Daoy (cell line): ENCODE measurements around the gene RNF187. TPM values are rescaled to one million over a fixed set of nuclear protein-coding genes. Genes with fewer than 3 reads are reported as not detected.

Source experiments
- DNase-seq: peaks from one replicate; pipeline ENCODE4 v3.0.0-alpha.2; 2015; ENCODE audit warnings: low read depth
- total RNA-seq: library from RNA; depleted of rRNA; stranded (reverse); fragments of >200 nt; shearing (Covaris generic); gene quantifications from 2 replicates; pipeline ENCODE4 v1.2.3, GENCODE V29; 2014; rRNA removed

Gene RNF187
- total RNA-seq, 1 experiment from 2014 or later = 40.5 TPM

DNA sequence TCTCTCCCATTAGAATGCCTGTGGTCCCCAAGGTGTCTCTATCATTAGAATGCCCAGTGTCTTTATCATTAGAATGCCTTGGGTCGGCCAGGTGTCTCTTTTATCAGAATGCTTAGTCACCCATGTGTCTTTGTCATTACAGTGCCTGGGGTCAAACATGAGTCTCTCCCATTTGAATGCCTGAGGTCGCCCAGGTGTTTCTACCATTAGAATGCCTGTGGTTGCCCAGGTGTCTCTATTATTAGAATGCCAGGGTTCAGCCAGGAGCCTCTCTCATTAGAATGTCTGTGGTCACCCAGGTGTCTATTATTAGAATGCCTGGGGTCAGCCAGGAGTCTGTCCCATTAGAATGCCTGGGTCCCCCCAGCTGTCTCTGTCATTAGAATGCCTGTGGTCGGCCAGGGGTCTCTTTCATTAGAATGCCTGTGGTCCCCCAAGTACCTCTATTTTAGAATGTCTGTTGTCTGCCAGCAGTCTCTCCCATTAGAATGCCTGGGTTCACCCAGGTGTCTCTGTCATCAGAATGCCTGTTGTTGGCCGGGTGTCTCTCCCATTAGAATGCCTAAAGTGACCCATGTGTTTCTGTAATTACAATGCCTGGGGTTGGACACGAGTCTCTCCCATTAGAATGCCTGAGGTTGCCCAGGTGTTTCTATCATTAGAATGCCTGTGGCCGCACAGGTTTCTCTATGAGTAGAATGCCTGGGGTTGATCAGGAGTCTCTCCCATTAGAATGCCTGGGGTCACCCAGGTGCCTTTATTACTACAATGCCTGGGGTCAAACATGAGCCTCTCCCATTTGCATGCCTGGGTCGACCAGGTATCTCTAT, 57.1 kb downstream of the RNF187 start:
- no peak for DNase-seq

DNA sequence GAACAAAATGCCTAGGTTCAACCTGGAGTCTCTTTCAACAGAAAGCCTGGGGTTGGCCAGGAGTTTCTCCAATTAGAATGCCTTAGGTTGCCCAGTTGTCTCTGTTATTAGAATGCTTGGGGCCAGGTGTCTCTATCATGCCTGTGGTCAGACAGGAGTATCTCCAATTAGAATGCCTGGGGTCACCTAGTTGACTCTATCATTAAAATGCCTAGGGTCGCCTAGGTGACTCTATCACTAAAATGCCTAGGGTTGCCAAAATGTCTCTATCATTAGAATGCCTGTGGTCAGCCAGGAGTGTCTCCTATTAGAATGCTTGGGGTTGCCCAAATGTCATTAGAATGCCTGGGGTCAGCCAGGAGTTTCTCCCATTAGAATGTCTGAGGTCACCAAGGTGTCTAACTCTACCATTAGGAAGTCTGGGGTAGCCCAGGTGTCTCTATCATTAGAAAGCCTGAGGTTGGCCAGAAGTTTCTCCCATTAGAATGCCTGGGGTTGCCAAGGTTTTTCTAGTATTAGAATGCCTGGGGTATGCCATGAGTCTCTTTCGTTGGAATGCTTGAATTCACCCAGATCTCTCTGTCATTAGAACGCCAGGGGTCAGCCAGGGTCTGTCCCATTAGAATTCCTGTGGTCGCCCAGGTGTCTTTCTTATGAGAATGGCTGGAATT, 57.9 kb downstream of the RNF187 start:
- no peak for DNase-seq

Other genes with a start within 250 kb of the RNF187 start
- gene TRIM11, start 80.5 kb upstream of the RNF187 start, total RNA-seq = 20.7 and 32.6 TPM in 2 replicates
- not detected in 2 replicates for gene TRIM17, start 70.5 kb upstream of the RNF187 start, total RNA-seq
- gene RHOU, start 248.1 kb downstream of the RNF187 start, total RNA-seq = 1.9 and 2.6 TPM in 2 replicates